ENCODE measurements around the gene UQCC2.

UQCC2 gene

GRCh38 chr6:33744001-33744848 is 32.7 kb upstream of the UQCC2 start:
- peak; percentile 96 for TF ChIP-seq CTCF (IDR thresholded peaks at IDR 0.05; ENCODE audit: insufficient read depth, low read depth, low read length, missing control alignments)
- no peak overlapping the region for H3K4me3 ChIP-seq (ENCODE audit: low read depth, low read length)
- DNase-seq (ENCODE audit: low read depth), result peak; percentile 73

- no peak for TF ChIP-seq CTCF (IDR thresholded peaks at IDR 0.05; ENCODE audit: insufficient read depth, low read depth, low read length, missing control alignments)
- DNase-seq (ENCODE audit: low read depth), result no peak
- no peak overlapping the region for H3K4me3 ChIP-seq (ENCODE audit: low read depth, low read length)
These were observed 31.3 kb upstream of the UQCC2 start for GRCh38 chr6:33742837-33743236.

GRCh38 chr6:33742092-33742491 is 30.6 kb upstream of the UQCC2 start:
- no peak for TF ChIP-seq CTCF (IDR thresholded peaks at IDR 0.05; ENCODE audit: insufficient read depth, low read depth, low read length, missing control alignments)
- DNase-seq (ENCODE audit: low read depth), result no peak
- H3K4me3 ChIP-seq (ENCODE audit: low read depth, low read length), result no peak overlapping the region

GRCh38 chr6:33740794-33741193 is 29.3 kb upstream of the UQCC2 start:
- TF ChIP-seq CTCF (IDR thresholded peaks at IDR 0.05; ENCODE audit: insufficient read depth, low read depth, low read length, missing control alignments), result no peak
- no peak for DNase-seq (ENCODE audit: low read depth)
- H3K4me3 ChIP-seq (ENCODE audit: low read depth, low read length), result no peak overlapping the region

GRCh38 chr6:33740204-33740608 is 28.7 kb upstream of the UQCC2 start:
- DNase-seq (ENCODE audit: low read depth), result no peak
- no peak for TF ChIP-seq CTCF (IDR thresholded peaks at IDR 0.05; ENCODE audit: insufficient read depth, low read depth, low read length, missing control alignments)
- no peak overlapping the region for H3K4me3 ChIP-seq (ENCODE audit: low read depth, low read length)

GRCh38 chr6:33739571-33739970 is 28.1 kb upstream of the UQCC2 start:
- no peak overlapping the region for H3K4me3 ChIP-seq (ENCODE audit: low read depth, low read length)
- no peak for DNase-seq (ENCODE audit: low read depth)
- TF ChIP-seq CTCF (IDR thresholded peaks at IDR 0.05; ENCODE audit: insufficient read depth, low read depth, low read length, missing control alignments), result no peak

- no peak for DNase-seq (ENCODE audit: low read depth)
- no peak for TF ChIP-seq CTCF (IDR thresholded peaks at IDR 0.05; ENCODE audit: insufficient read depth, low read depth, low read length, missing control alignments)
- no peak overlapping the region for H3K4me3 ChIP-seq (ENCODE audit: low read depth, low read length)
These were observed 27.4 kb upstream of the UQCC2 start for GRCh38 chr6:33738879-33739278.

Data from GM12865 (cell line).